H1 (cell line): Measurements from ENCODE around the gene RRBP1. TPM values are rescaled to one million over a fixed set of nuclear protein-coding genes. Genes with fewer than 3 reads are reported as not detected.
A peak's percentile ranks its signal among the peaks of the same experiment; 100 is the strongest.

Experiments used
- CTCF ChIA-PET: fragments of 300-600 bp; sonication (Branson Sonifier 250); formaldehyde crosslinking; loops from one replicate; lab custom pipeline; 2021; ENCODE audit not compliant: partially characterized antibody; lab: Charles Lee
- POLR2A ChIA-PET: fragments of 300-600 bp; sonication (Branson Sonifier 250); formaldehyde crosslinking; loops from one replicate; lab custom pipeline; 2021; ENCODE audit warnings: inconsistent platforms; ENCODE audit not compliant: partially characterized antibody; lab: Charles Lee
- DNase-seq, 2 experiments: peaks; one replicate each; pipeline versions ENCODE4 v3.0.0 to v3.0.0-alpha.2; 2010 to 2022; ENCODE audit warnings: low spot score in 2 of 2, low read depth in 1 of 2, mixed read lengths in 1 of 2
- FAIRE-seq: peaks from 2 replicates; lab custom pipeline; 2011; peaks lifted over from hg19 to GRCh38; lab: Jason Lieb, UNC
- H2AFZ ChIP-seq: 2 replicates; pipeline ENCODE4 v1.8.1; 2012; ENCODE audit warnings: low read length, inconsistent platforms
- H2AK5ac ChIP-seq: 2 replicates; pipeline ENCODE4 v1.6.1; 2013; ENCODE audit warnings: low read depth, low read length
- H2BK120ac ChIP-seq: replicated peaks from 2 replicates; pipeline ENCODE3; 2013; ENCODE audit warnings: low read depth, low read length, inconsistent platforms
- H2BK12ac ChIP-seq: 2 replicates; pipeline ENCODE4 v1.6.1; 2013; ENCODE audit warnings: low read depth, low read length
- H2BK15ac ChIP-seq: 2 replicates; pipeline ENCODE4 v1.6.1; 2013; ENCODE audit warnings: low read length
- H2BK20ac ChIP-seq: 2 replicates; pipeline ENCODE4 v1.6.1; 2013; ENCODE audit warnings: low read length
- H2BK5ac ChIP-seq: 2 replicates; pipeline ENCODE4 v1.6.1; 2013; ENCODE audit warnings: low read depth, low read length
- H3K14ac ChIP-seq: 2 replicates; pipeline ENCODE4 v1.6.1; 2013; ENCODE audit warnings: inconsistent platforms; ENCODE audit not compliant: insufficient read length
- H3K18ac ChIP-seq: 2 replicates; pipeline ENCODE4 v1.6.1; 2013; ENCODE audit warnings: low read length; ENCODE audit errors: extremely low read depth
- H3K23ac ChIP-seq: 2 replicates; pipeline ENCODE4 v1.6.1; 2013; ENCODE audit warnings: inconsistent platforms; ENCODE audit not compliant: insufficient read length
- H3K23me2 ChIP-seq: 2 replicates; pipeline ENCODE4 v1.6.1; 2013; ENCODE audit warnings: low read depth, low read length
- H3K27ac ChIP-seq: 2 replicates; pipeline ENCODE4 v1.6.1; 2011; ENCODE audit warnings: low read depth, low read length, inconsistent platforms
- H3K27me3 ChIP-seq, 4 experiments: replicated peaks in 1 of 4; 1 replicate in 1 of 4; 2 replicates in 3 of 4; pipeline versions ENCODE4 v1.6.1 to v1.8.1; 2011 to 2013; ENCODE audit warnings: low read length in 3 of 4, mild to moderate bottlenecking in 3 of 4, inconsistent platforms in 2 of 4, mixed read lengths in 2 of 4, moderate library complexity in 1 of 4; ENCODE audit not compliant: control insufficient read depth in 3 of 4, insufficient read depth in 3 of 4; ENCODE audit errors: extremely low read depth in 1 of 4
- H3K36me3 ChIP-seq, 4 experiments: 2 replicates each; pipeline versions ENCODE4 v1.6.1 to v1.8.1; 2011 to 2013; ENCODE audit warnings: mild to moderate bottlenecking in 4 of 4, low read length in 3 of 4, moderate library complexity in 2 of 4, control low read depth in 1 of 4, inconsistent platforms in 1 of 4; ENCODE audit not compliant: insufficient read depth in 4 of 4, control insufficient read depth in 2 of 4
- H3K4ac ChIP-seq: replicated peaks from 2 replicates; pipeline ENCODE3; 2013; ENCODE audit warnings: low read length, low read depth, mixed read lengths, inconsistent platforms; ENCODE audit not compliant: insufficient read length
- H3K4me1 ChIP-seq, 4 experiments: replicated peaks in 1 of 4; 1 replicate in 1 of 4; 2 replicates in 3 of 4; pipeline versions ENCODE4 v1.6.1 to v1.8.1; 2011 to 2013; ENCODE audit warnings: low read length in 3 of 4, inconsistent platforms in 2 of 4, mixed read lengths in 1 of 4; ENCODE audit not compliant: insufficient read depth in 4 of 4, control insufficient read depth in 3 of 4
- H3K4me2 ChIP-seq, 2 experiments: 2 replicates each; pipeline versions ENCODE4 v1.6.1 to v1.8.1; 2011 to 2013; ENCODE audit warnings: low read depth in 2 of 2, low read length in 2 of 2, control low read depth in 1 of 2, inconsistent platforms in 1 of 2, mild to moderate bottlenecking in 1 of 2; ENCODE audit not compliant: insufficient read depth in 1 of 2
- H3K4me3 ChIP-seq, 4 experiments: fragments of 200-600, 300-600 bp in 1 of 4; sonication (generic), shearing (Covaris generic), sonication (Bioruptor Twin) in 1 of 4; 2 replicates each; pipeline versions ENCODE4 v1.5.1 to v1.8.1; 2011 to 2016; ENCODE audit warnings: low read length in 4 of 4, low read depth in 3 of 4, control low read depth in 2 of 4, inconsistent platforms in 2 of 4, mild to moderate bottlenecking in 2 of 4, mixed read lengths in 1 of 4, moderate library complexity in 1 of 4; ENCODE audit not compliant: insufficient read depth in 2 of 4; ENCODE audit errors: extremely low read depth in 1 of 4
- H3K56ac ChIP-seq: replicated peaks from 2 replicates; pipeline ENCODE3; 2013; ENCODE audit warnings: low read depth, mild to moderate bottlenecking, mixed read lengths, low read length, inconsistent platforms; ENCODE audit not compliant: insufficient read length
- H3K79me1 ChIP-seq: 2 replicates; pipeline ENCODE4 v1.6.1; 2013; ENCODE audit warnings: low read depth, low read length, control low read depth
- H3K79me2 ChIP-seq, 2 experiments: 2 replicates each; pipeline versions ENCODE4 v1.6.1 to v1.8.1; 2012 to 2013; ENCODE audit warnings: low read length in 2 of 2, mild to moderate bottlenecking in 2 of 2, inconsistent platforms in 1 of 2; ENCODE audit not compliant: insufficient read depth in 2 of 2, control insufficient read depth in 1 of 2
- H3K9ac ChIP-seq, 4 experiments: replicated peaks in 1 of 4; 1 replicate in 1 of 4; 2 replicates in 3 of 4; pipeline versions ENCODE4 v1.6.1 to v1.8.1; 2011 to 2013; ENCODE audit warnings: low read depth in 3 of 4, low read length in 3 of 4, control low read depth in 2 of 4, mild to moderate bottlenecking in 2 of 4, moderate library complexity in 2 of 4, inconsistent platforms in 1 of 4; ENCODE audit errors: extremely low read depth in 1 of 4
- H3K9me3 ChIP-seq, 2 experiments: 2 replicates each; pipeline versions ENCODE4 v1.6.1 to v1.8.1; 2012 to 2013; ENCODE audit warnings: mild to moderate bottlenecking in 2 of 2, moderate library complexity in 2 of 2, control low read depth in 1 of 2, inconsistent platforms in 1 of 2, low read depth in 1 of 2, low read length in 1 of 2, mixed read lengths in 1 of 2; ENCODE audit not compliant: insufficient read depth in 2 of 2
- H4K20me1 ChIP-seq, 2 experiments: replicated peaks in 1 of 2; 2 replicates each; pipeline versions ENCODE3 to v1.8.1; 2011 to 2013; ENCODE audit warnings: inconsistent platforms in 2 of 2, low read length in 2 of 2, mild to moderate bottlenecking in 1 of 2; ENCODE audit not compliant: insufficient read depth in 2 of 2, control insufficient read depth in 1 of 2
- H4K5ac ChIP-seq: 2 replicates; pipeline ENCODE4 v1.6.1; 2013; ENCODE audit warnings: low read length, low read depth, mixed read lengths, inconsistent platforms; ENCODE audit not compliant: insufficient read length
- H4K8ac ChIP-seq: 2 replicates; pipeline ENCODE4 v1.8.0; 2013; ENCODE audit warnings: mild to moderate bottlenecking, moderate library complexity, low read length, inconsistent platforms; ENCODE audit not compliant: insufficient read depth; ENCODE audit errors: extremely low read depth
- H4K91ac ChIP-seq: replicated peaks from 2 replicates; pipeline ENCODE3; 2013; ENCODE audit warnings: low read length, mixed read lengths, inconsistent platforms; ENCODE audit not compliant: insufficient read length
- CHD1 ChIP-seq: IDR thresholded peaks from 2 replicates; pipeline ENCODE4 v1.6.1; 2012; ENCODE audit warnings: low read depth, low read length, improper control_type of control experiment
- CTBP2 ChIP-seq: IDR thresholded peaks from 2 replicates; pipeline ENCODE4 v1.7.0; 2011; ENCODE audit warnings: borderline replicate concordance, mild to moderate bottlenecking, moderate library complexity, mixed read lengths, low read length; ENCODE audit not compliant: insufficient read depth, insufficient read length
- EZH2 ChIP-seq: fragments of 200-600 bp; sonication (generic); IDR thresholded peaks from 2 replicates; pipeline ENCODE4 v1.7.1; 2012; ENCODE audit warnings: low read depth, mild to moderate bottlenecking, moderate library complexity, low read length, inconsistent platforms; ENCODE audit not compliant: severe bottlenecking
- GTF2F1 ChIP-seq: IDR thresholded peaks from 2 replicates; pipeline ENCODE4 v1.6.1; 2012; ENCODE audit warnings: low read depth, low read length, improper control_type of control experiment, borderline replicate concordance
- JUN ChIP-seq: IDR thresholded peaks from 2 replicates; pipeline ENCODE4 v1.6.1; 2011; ENCODE audit warnings: low read depth, mild to moderate bottlenecking, improper control_type of control experiment, low read length
- KDM1A ChIP-seq: fragments of 200-600, 300-600 bp; sonication (generic); IDR thresholded peaks from 2 replicates; pipeline ENCODE4 v1.7.1; 2016; ENCODE audit warnings: mild to moderate bottlenecking, low read length, borderline replicate concordance
- SIN3A ChIP-seq, 2 experiments: IDR thresholded peaks in 1 of 2; conservative IDR thresholded peaks in 1 of 2; 2 replicates each; pipeline ENCODE4 v1.6.1; 2011 to 2012; ENCODE audit warnings: low read length in 2 of 2, improper control_type of control experiment in 1 of 2, low read depth in 1 of 2, mild to moderate bottlenecking in 1 of 2
- TBP ChIP-seq: IDR thresholded peaks from 2 replicates; pipeline ENCODE4 v1.6.1; 2011; ENCODE audit warnings: low read depth, low read length, improper control_type of control experiment
- WGBS, 2 experiments: shearing (Covaris generic) in 1 of 2; methylation state at CpG; one replicate each; pipeline versions ENCODE4 v1.1.6 to v1.1.7; 2013 to 2015; ENCODE audit warnings: low lambda C conversion rate in 2 of 2, mixed read lengths in 2 of 2, inconsistent platforms in 1 of 2, low coverage in 1 of 2, missing lambda C conversion rate in 1 of 2; ENCODE audit not compliant: insufficient replicate concordance in 2 of 2, insufficient coverage in 1 of 2, insufficient read length in 1 of 2; ENCODE audit errors: extremely low coverage in 1 of 2, missing lambda C conversion rate in 1 of 2; 5-methylcytosine and 5-hydroxymethylcytosine counted together
- polyA plus RNA-seq, 7 experiments: library from polyadenylated mRNA; depleted of rRNA in 3 of 7; stranded (reverse) in 5 of 7; unstranded in 2 of 7; fragments of >200 nt in 5 of 7; fragments of 200-250 nt in 2 of 7; gene quantifications; 1 replicate in 5 of 7; 2 replicates in 1 of 7; 4 replicates in 1 of 7; pipeline versions ENCODE4 v1.2.1 to v1.2.3, GENCODE V29; 2011 to 2013; ENCODE audit warnings: missing spikeins in 2 of 7, mixed read lengths in 2 of 7
- total RNA-seq: library from RNA; stranded (reverse); fragmentation: NEBNext Ultra II Directional; extraction: Animal tissue kit (Norgen Biotek cat#: 25700); gene quantifications from 2 replicates; pipeline ENCODE4 v1.2.1, GENCODE V29; 2021
- TF ChIP-seq, protein P1 (sequence below): IDR thresholded peaks from 2 replicates; pipeline ENCODE4 v1.6.1; 2012; ENCODE audit warnings: low read length, inconsistent platforms

The RRBP1 gene
- total and polyA plus RNA-seq, 2 of the 8 experiments (the other 6 are each of a cell fraction or from before 2014, with no cell fraction given) = 15.9 to 157 TPM

DNA sequence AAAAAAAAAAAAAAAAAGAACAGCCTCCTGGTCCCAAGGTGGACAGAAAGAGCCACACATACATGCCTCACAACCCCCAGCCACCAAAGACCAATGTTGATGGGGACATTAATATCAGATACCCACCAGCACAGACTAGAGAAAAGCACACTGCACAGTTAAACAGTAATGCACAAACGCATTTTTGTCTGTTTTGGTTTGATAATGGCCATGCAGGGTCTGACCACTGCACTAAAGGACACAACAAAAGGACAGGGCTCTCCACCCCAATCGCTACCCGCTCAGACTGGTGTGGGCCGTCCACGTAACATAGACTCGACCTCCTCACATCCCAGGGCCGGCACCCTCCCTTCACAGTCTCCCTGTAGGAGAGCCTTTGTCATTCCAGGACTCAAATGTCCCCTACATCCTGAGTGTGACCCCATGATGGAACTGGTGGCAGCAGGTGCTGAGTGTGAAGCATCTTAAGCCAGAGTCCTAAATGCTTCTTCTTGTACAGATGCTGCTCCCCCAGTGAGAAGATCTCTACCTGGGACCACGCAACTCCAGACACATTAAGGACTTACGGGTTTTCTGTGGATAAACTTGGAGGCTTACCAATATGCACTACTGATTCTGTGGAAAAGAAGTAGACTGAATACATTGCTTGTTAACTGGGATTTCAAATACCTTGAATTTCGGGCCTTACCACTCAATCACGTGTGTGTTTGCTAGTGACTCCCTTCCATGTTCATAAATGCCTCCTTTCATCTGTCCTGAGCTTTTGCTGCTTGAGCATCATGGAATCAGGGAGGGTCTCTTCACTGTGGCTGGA is 28.0 kb downstream of the RRBP1 start:
- Histone ChIP-seq H3K9me3 (peaks cover 6 to 10% of the 10 kb centered on the region in 2 experiments), H3K27me3 (no peaks in the 10 kb centered on the region), H3K4me1 (peaks cover 6 to 12% (median 9%) of the 10 kb centered on the region in 4 experiments; a peak in 6 of 7 replicates), H3K23ac (no peak overlapping the region), H4K8ac (no peak overlapping the region), H2AFZ (no peak overlapping the region), H4K5ac (no peak overlapping the region), H3K79me2 (peaks cover 0 to 76% of the 10 kb centered on the region in 2 experiments; a peak in 3 of 4 replicates), H3K9ac (no peak overlapping the region), H2BK5ac (no peak overlapping the region; the same call in 1 of the 2 replicates), H3K79me1 (peaks cover 35% of the 10 kb centered on the region), H2AK5ac (peak overlapping the region; percentile 4; the same call in 1 of the 2 replicates), H2BK20ac (peak overlapping the region; percentile 28; the same call in 1 of the 2 replicates), H3K23me2 (no peaks in the 10 kb centered on the region), H3K4ac (no peak overlapping the region), H2BK15ac (no peak overlapping the region), H3K4me3 (no peak overlapping the region), H4K91ac (no peak overlapping the region), H3K18ac (no peak overlapping the region), H3K14ac (no peak overlapping the region), H2BK12ac (no peak overlapping the region), H3K56ac (no peak overlapping the region), H2BK120ac (no peak overlapping the region), H4K20me1 (peaks cover 6 to 18% of the 10 kb centered on the region in 2 experiments), H3K4me2 (no peak overlapping the region), H3K27ac (no peak overlapping the region), H3K36me3 (peaks cover 0 to 12% (median 6%) of the 10 kb centered on the region in 4 experiments; a peak in 5 of 8 replicates)
- WGBS, 2 experiments = 90% methylated on average over 11 of the region's 11 CpGs; no CpG with 5 or more reads in 1 of the 2 experiments
- FAIRE-seq = no peak
- ChIA-PET POLR2A (interaction anchor here (1.0 to 1.8 kb wide), 3 partner anchors 12 to 23 kb away, joined by 3 to 5 read pairs (median 3); no protein-coding TSS in a partner anchor), CTCF (interaction anchor here (0.6 to 5.9 kb wide), 16 partner anchors 10 to 284 kb away, joined by 3 to 45 read pairs (median 4); partner anchors contain the start of genes BFSP1 and RRBP1)
- no peak for DNase-seq
- TF ChIP-seq SIN3A (conservative IDR thresholded peaks at IDR 0.05 in 1 of 2, IDR thresholded peaks at IDR 0.05 in 1 of 2; ENCODE audit: low read depth in 1 of 2, low read length in 2 of 2) = no peak
- TF ChIP-seq CTBP2 = no peak
- TF ChIP-seq GTF2F1 = no peak
- TF ChIP-seq TBP = no peak
- TF ChIP-seq CHD1 = no peak
- no peak for TF ChIP-seq KDM1A
- no peak for TF ChIP-seq EZH2
- no peak for TF ChIP-seq JUN
- TF ChIP-seq, protein P1, sequence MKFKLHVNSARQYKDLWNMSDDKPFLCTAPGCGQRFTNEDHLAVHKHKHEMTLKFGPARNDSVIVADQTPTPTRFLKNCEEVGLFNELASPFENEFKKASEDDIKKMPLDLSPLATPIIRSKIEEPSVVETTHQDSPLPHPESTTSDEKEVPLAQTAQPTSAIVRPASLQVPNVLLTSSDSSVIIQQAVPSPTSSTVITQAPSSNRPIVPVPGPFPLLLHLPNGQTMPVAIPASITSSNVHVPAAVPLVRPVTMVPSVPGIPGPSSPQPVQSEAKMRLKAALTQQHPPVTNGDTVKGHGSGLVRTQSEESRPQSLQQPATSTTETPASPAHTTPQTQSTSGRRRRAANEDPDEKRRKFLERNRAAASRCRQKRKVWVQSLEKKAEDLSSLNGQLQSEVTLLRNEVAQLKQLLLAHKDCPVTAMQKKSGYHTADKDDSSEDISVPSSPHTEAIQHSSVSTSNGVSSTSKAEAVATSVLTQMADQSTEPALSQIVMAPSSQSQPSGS = no peak
